ENCODE results near the gene PRKD1. TPM values are rescaled to one million over a fixed set of nuclear protein-coding genes. Genes with fewer than 3 reads are reported as not detected.

The PRKD1 gene
- total RNA-seq, 1 experiment from 2014 or later = 2.7 TPM

DNA sequence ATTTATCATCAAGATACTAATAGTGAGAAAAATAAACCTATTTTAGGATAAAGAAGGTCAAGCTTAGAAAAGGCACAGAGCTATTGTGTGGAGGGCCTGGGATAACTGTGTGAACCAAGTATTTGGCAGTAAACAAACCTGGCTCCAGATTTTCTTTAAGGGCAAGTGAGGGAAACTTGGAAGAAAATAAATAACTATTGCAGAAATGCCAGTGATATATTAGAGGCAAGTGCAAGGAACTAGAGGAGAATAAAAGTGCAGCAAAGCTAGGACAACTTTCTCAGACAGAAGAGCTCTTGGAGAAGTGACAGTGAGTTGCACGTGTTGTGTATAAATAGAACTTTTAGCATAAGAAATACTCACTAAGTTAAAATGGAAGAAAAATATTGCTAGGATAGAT, 83.7 kb downstream of the PRKD1 start:
- Histone ChIP-seq H3K79me1 (ENCODE audit: insufficient read depth, low read depth, low read length, poor library complexity, severe bottlenecking) (no peaks in the 10 kb centered on the region), H3K9ac (ENCODE audit: extremely low read depth, insufficient read length, low read length) (no peak overlapping the region), H3K23ac (ENCODE audit: insufficient read length, low read depth, low read length) (no peak overlapping the region), H2AFZ (ENCODE audit: low read length) (no peak overlapping the region), H4K8ac (replicated peaks; ENCODE audit: insufficient read length, low read depth, low read length) (no peak overlapping the region), H4K20me1 (ENCODE audit: control insufficient read depth, insufficient read depth, insufficient read length) (no peaks in the 10 kb centered on the region), H3K4me2 (ENCODE audit: insufficient read depth, insufficient read length, low read length) (no peak overlapping the region), H2BK12ac (ENCODE audit: insufficient read length, low read depth, low read length) (no peak overlapping the region), H3K27ac (ENCODE audit: insufficient read length, low read depth, low read length) (no peak overlapping the region), H3K4ac (ENCODE audit: low read depth, low read length) (no peak overlapping the region), H3K27me3 (ENCODE audit: insufficient read depth, low read length) (no peaks in the 10 kb centered on the region), H2BK5ac (ENCODE audit: insufficient read length, low read length) (no peak overlapping the region), H4K5ac (ENCODE audit: insufficient read length, low read depth, low read length) (no peak overlapping the region), H2AK5ac (ENCODE audit: insufficient read length, low read length) (no peak overlapping the region), H3K79me2 (ENCODE audit: insufficient read depth, low read length) (no peaks in the 10 kb centered on the region), H3K4me1 (ENCODE audit: insufficient read depth, low read length) (no peaks in the 10 kb centered on the region), H3K18ac (ENCODE audit: insufficient read length, low read depth, low read length) (no peak overlapping the region), H2BK20ac (ENCODE audit: low read depth, low read length, poor library complexity, severe bottlenecking) (no peak overlapping the region), H3K56ac (ENCODE audit: insufficient read length, low read depth, low read length) (no peak overlapping the region), H3T11ph (ENCODE audit: low read length) (no peak overlapping the region), H3K23me2 (ENCODE audit: insufficient read length, low read depth, low read length, poor library complexity, severe bottlenecking) (no peaks in the 10 kb centered on the region), H3K14ac (ENCODE audit: insufficient read depth, low read length) (no peak overlapping the region), H2BK120ac (ENCODE audit: low read depth, low read length, poor library complexity, severe bottlenecking) (no peak overlapping the region), H2BK15ac (ENCODE audit: low read depth, low read length) (no peak overlapping the region), H4K91ac (ENCODE audit: insufficient read length, low read depth, low read length) (no peak overlapping the region), H3K9me3 (ENCODE audit: control insufficient read depth, low read depth, low read length) (peaks cover 26% of the 10 kb centered on the region)
- peaks cover 3% of the 10 kb centered on the region; the same call in 1 of the 2 replicates for H3K27me3 Mint-ChIP-seq (ENCODE audit: low read depth)
- H3K4me1 Mint-ChIP-seq = no peaks in the 10 kb centered on the region
- H3K9me3 Mint-ChIP-seq = peaks cover 34 to 37% of the 10 kb centered on the region in 2 experiments
- DNase-seq = no peak
- no CpG with 5 or more reads among the region's 1 CpG for WGBS (ENCODE audit: extremely low coverage, insufficient read length, low lambda C conversion rate)
- no peak overlapping the region for H3K4me3 Mint-ChIP-seq
- peaks cover 20 to 30% (median 25%) of the 10 kb centered on the region in 3 experiments for H3K36me3 Mint-ChIP-seq (ENCODE audit: insufficient read depth in 1 of 3, low read depth in 3 of 3)
- H3K27ac Mint-ChIP-seq = no peak overlapping the region
- TF ChIP-seq, protein P1, sequence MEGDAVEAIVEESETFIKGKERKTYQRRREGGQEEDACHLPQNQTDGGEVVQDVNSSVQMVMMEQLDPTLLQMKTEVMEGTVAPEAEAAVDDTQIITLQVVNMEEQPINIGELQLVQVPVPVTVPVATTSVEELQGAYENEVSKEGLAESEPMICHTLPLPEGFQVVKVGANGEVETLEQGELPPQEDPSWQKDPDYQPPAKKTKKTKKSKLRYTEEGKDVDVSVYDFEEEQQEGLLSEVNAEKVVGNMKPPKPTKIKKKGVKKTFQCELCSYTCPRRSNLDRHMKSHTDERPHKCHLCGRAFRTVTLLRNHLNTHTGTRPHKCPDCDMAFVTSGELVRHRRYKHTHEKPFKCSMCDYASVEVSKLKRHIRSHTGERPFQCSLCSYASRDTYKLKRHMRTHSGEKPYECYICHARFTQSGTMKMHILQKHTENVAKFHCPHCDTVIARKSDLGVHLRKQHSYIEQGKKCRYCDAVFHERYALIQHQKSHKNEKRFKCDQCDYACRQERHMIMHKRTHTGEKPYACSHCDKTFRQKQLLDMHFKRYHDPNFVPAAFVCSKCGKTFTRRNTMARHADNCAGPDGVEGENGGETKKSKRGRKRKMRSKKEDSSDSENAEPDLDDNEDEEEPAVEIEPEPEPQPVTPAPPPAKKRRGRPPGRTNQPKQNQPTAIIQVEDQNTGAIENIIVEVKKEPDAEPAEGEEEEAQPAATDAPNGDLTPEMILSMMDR (conservative IDR thresholded peaks at IDR 0.05) = no peak
